ENCODE measurements around the gene KRTAP10-4.
"Not testable (repeated sequence)": the region's sequence is repeated elsewhere in the genome, so short reads cannot be mapped to it uniquely, and the experiment has no call there.

DNA sequence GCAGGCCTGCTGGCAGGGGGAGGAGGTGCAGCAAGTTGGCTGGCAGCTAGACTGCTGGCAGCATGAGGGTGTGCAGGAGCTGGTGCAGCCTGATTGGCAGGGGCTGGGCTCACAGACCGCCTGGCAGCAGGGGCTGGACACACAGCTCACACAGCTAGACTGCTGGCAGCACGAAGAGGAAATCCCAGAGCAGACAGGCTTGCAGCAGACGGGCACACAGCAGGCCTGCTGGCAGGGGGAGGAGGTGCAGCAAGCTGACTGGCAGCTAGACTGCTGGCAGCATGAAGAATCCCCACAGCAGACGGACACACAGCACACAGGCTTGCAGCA lies 18.2 kb downstream of the KRTAP10-4 start:
- TF ChIP-seq, protein P1, sequence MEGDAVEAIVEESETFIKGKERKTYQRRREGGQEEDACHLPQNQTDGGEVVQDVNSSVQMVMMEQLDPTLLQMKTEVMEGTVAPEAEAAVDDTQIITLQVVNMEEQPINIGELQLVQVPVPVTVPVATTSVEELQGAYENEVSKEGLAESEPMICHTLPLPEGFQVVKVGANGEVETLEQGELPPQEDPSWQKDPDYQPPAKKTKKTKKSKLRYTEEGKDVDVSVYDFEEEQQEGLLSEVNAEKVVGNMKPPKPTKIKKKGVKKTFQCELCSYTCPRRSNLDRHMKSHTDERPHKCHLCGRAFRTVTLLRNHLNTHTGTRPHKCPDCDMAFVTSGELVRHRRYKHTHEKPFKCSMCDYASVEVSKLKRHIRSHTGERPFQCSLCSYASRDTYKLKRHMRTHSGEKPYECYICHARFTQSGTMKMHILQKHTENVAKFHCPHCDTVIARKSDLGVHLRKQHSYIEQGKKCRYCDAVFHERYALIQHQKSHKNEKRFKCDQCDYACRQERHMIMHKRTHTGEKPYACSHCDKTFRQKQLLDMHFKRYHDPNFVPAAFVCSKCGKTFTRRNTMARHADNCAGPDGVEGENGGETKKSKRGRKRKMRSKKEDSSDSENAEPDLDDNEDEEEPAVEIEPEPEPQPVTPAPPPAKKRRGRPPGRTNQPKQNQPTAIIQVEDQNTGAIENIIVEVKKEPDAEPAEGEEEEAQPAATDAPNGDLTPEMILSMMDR (IDR thresholded peaks at IDR 0.05), result not testable (repeated sequence)
- not testable (repeated sequence) for TF ChIP-seq POLR2A (IDR thresholded peaks at IDR 0.05)

Measured in uterus (tissue), 2 donors.